ENCODE results near the gene GLI3.

- no peak for TF ChIP-seq POLR2AphosphoS5 (IDR thresholded peaks at IDR 0.05; ENCODE audit: low read depth, low read length)
- no peak for TF ChIP-seq POLR2A (IDR thresholded peaks at IDR 0.05; ENCODE audit: low read depth, low read length)
- no peak for TF ChIP-seq TAF1 (IDR thresholded peaks at IDR 0.05; ENCODE audit: low read depth, low read length)
Measured at GRCh38 chr7:42217548-42217947, 19.5 kb downstream of the GLI3 start.
